IMR-90 (cell line): ENCODE data around the gene LIMS1. TPM values are rescaled to one million over a fixed set of nuclear protein-coding genes. Genes with fewer than 3 reads are reported as not detected.
A peak's percentile ranks its signal among the peaks of the same experiment; 100 is the strongest.

Experiments
- ATAC-seq: fragments of 200-7000 bp; cut with Tn5 transposase; 2 replicates; pipeline ENCODE4 v1.9.1; 2020; ENCODE audit warnings: low read depth, mild to moderate bottlenecking, moderate library complexity
- BruUV-seq: library from RNA; stranded (reverse); fragments of 400-500 nt; replicated peaks from 2 replicates; lab custom pipeline; 2021; lab: Mats Ljungman, UMichigan
- CTCF ChIA-PET: fragments of 300-600 bp; formaldehyde crosslinking; extraction: SDS; loops from one replicate; lab custom pipeline; 2021; ENCODE audit warnings: antibody characterized with exemption; lab: Yijun Ruan, JAX
- POLR2A ChIA-PET: fragments of 300-600 bp; sonication (Branson Sonifier 250); formaldehyde crosslinking; loops from one replicate; lab custom pipeline; 2022; ENCODE audit warnings: antibody characterized with exemption; ENCODE audit not compliant: unreplicated experiment; lab: Charles Lee
- DNase-seq: peaks from one replicate; pipeline ENCODE4 v3.0.0; 2013
- H2AFZ ChIP-seq: replicated peaks from 2 replicates; pipeline ENCODE3; 2013; ENCODE audit warnings: low read length, mild to moderate bottlenecking; ENCODE audit not compliant: poor library complexity
- H2AK5ac ChIP-seq: 2 replicates; pipeline ENCODE4 v1.6.1; 2013; ENCODE audit warnings: low read depth, low read length, inconsistent platforms
- H2AK9ac ChIP-seq: replicated peaks from 2 replicates; pipeline ENCODE3; 2013; ENCODE audit warnings: mild to moderate bottlenecking, low read depth, low read length, moderate library complexity; ENCODE audit not compliant: poor library complexity
- H2BK120ac ChIP-seq: 2 replicates; pipeline ENCODE4 v1.6.1; 2013; ENCODE audit warnings: low read depth, low read length, inconsistent platforms
- H2BK15ac ChIP-seq: 3 replicates; pipeline ENCODE4 v1.6.1; 2013; ENCODE audit warnings: low read depth, low read length, inconsistent platforms
- H2BK20ac ChIP-seq: 2 replicates; pipeline ENCODE4 v1.6.1; 2013; ENCODE audit warnings: low read depth, mild to moderate bottlenecking, inconsistent platforms, low read length, moderate library complexity
- H2BK5ac ChIP-seq: 2 replicates; pipeline ENCODE4 v1.6.1; 2013; ENCODE audit warnings: mild to moderate bottlenecking, low read depth, low read length, inconsistent platforms; ENCODE audit not compliant: poor library complexity, severe bottlenecking
- H3K14ac ChIP-seq: replicated peaks from 2 replicates; pipeline ENCODE4 v1.6.1; 2013; ENCODE audit warnings: low read depth, low read length, inconsistent platforms
- H3K18ac ChIP-seq: 2 replicates; pipeline ENCODE4 v1.6.1; 2013; ENCODE audit warnings: low read depth, low read length, control low read depth
- H3K23ac ChIP-seq: 2 replicates; pipeline ENCODE4 v1.6.1; 2013; ENCODE audit warnings: low read depth, low read length, inconsistent platforms
- H3K27ac ChIP-seq: 2 replicates; pipeline ENCODE4 v1.5.1; 2013; ENCODE audit warnings: mild to moderate bottlenecking, control low read depth, low read length; ENCODE audit not compliant: insufficient read depth
- H3K27me3 ChIP-seq: 2 replicates; pipeline ENCODE4 v1.6.1; 2013; ENCODE audit warnings: low read length; ENCODE audit not compliant: control insufficient read depth, insufficient read depth
- H3K36me3 ChIP-seq: 2 replicates; pipeline ENCODE4 v1.6.1; 2013; ENCODE audit warnings: low read length, mixed read lengths; ENCODE audit not compliant: control insufficient read depth, insufficient read depth
- H3K4ac ChIP-seq: 2 replicates; pipeline ENCODE4 v1.6.1; 2013; ENCODE audit warnings: low read depth, low read length, inconsistent platforms
- H3K4me1 ChIP-seq: 2 replicates; pipeline ENCODE4 v1.6.1; 2013; ENCODE audit warnings: low read length, mixed read lengths; ENCODE audit not compliant: control insufficient read depth, insufficient read depth
- H3K4me2 ChIP-seq: 2 replicates; pipeline ENCODE4 v1.6.1; 2013; ENCODE audit warnings: low read depth, mild to moderate bottlenecking, control low read depth, low read length, moderate library complexity
- H3K4me3 ChIP-seq: 2 replicates; pipeline ENCODE4 v1.5.1; 2013; ENCODE audit warnings: low read depth, mild to moderate bottlenecking, control low read depth, low read length, moderate library complexity; ENCODE audit not compliant: insufficient read depth
- H3K56ac ChIP-seq: 2 replicates; pipeline ENCODE4 v1.6.1; 2013; ENCODE audit warnings: low read length, inconsistent platforms; ENCODE audit not compliant: insufficient read depth; ENCODE audit errors: extremely low read depth
- H3K79me1 ChIP-seq, 2 experiments: 2 replicates each; pipeline ENCODE4 v1.6.1; 2013; ENCODE audit warnings: low read length in 2 of 2, inconsistent platforms in 1 of 2, low read depth in 1 of 2
- H3K9ac ChIP-seq: 2 replicates; pipeline ENCODE4 v1.6.1; 2013; ENCODE audit warnings: low read depth, low read length, control low read depth
- H3K9me1 ChIP-seq: 2 replicates; pipeline ENCODE4 v1.6.1; 2013; ENCODE audit warnings: low read length, inconsistent platforms; ENCODE audit not compliant: insufficient read depth
- H3K9me3 ChIP-seq: 2 replicates; pipeline ENCODE4 v1.6.1; 2013; ENCODE audit warnings: low read length; ENCODE audit not compliant: control insufficient read depth, insufficient read depth
- H4K20me1 ChIP-seq: 2 replicates; pipeline ENCODE4 v1.6.1; 2013; ENCODE audit warnings: low read length, inconsistent platforms; ENCODE audit not compliant: insufficient read depth
- H4K5ac ChIP-seq: 2 replicates; pipeline ENCODE4 v1.6.1; 2013; ENCODE audit warnings: mild to moderate bottlenecking, low read depth, low read length, control low read depth
- H4K8ac ChIP-seq, 2 experiments: 2 replicates each; pipeline ENCODE4 v1.6.1; 2013; ENCODE audit warnings: low read depth in 2 of 2, low read length in 2 of 2, control low read depth in 1 of 2, inconsistent platforms in 1 of 2
- H4K91ac ChIP-seq: 2 replicates; pipeline ENCODE4 v1.6.1; 2013; ENCODE audit warnings: low read depth, low read length, inconsistent platforms; ENCODE audit not compliant: insufficient read depth
- CTCF ChIP-seq: conservative IDR thresholded peaks from 2 replicates; pipeline ENCODE4 v1.5.1; 2012; ENCODE audit warnings: mild to moderate bottlenecking, low read depth, low read length, improper control_type of control experiment
- FOS ChIP-seq: fragments of 150-350 bp; IDR thresholded peaks from 2 replicates; pipeline ENCODE4 v1.6.1; 2016; ENCODE audit warnings: low read depth, low read length
- MAFK ChIP-seq: IDR thresholded peaks from 2 replicates; pipeline ENCODE4 v1.6.1; 2012; ENCODE audit warnings: low read depth, low read length, improper control_type of control experiment
- MAZ ChIP-seq: IDR thresholded peaks from 2 replicates; pipeline ENCODE4 v1.6.1; 2012; ENCODE audit warnings: low read depth, mild to moderate bottlenecking, low read length, improper control_type of control experiment, moderate library complexity, borderline replicate concordance
- MXI1 ChIP-seq: IDR thresholded peaks from 2 replicates; pipeline ENCODE4 v1.6.1; 2012; ENCODE audit warnings: low read depth, mild to moderate bottlenecking, low read length, moderate library complexity, borderline replicate concordance
- NFE2L2 ChIP-seq: fragments of 150-350 bp; IDR thresholded peaks from 2 replicates; pipeline ENCODE4 v1.6.1; 2016; ENCODE audit warnings: low read depth, mild to moderate bottlenecking, low read length
- POLR2A ChIP-seq: IDR thresholded peaks from 2 replicates; pipeline ENCODE4 v1.6.1; 2012; ENCODE audit warnings: mild to moderate bottlenecking, low read depth, low read length
- RFX5 ChIP-seq: IDR thresholded peaks from 2 replicates; pipeline ENCODE4 v1.8.0; 2012; ENCODE audit warnings: low read depth, mild to moderate bottlenecking, low read length, moderate library complexity
- SMC3 ChIP-seq: fragments of 150-350 bp; IDR thresholded peaks from 2 replicates; pipeline ENCODE4 v1.6.1; 2016; ENCODE audit warnings: low read depth, mild to moderate bottlenecking, antibody characterized with exemption, low read length, moderate library complexity
- USF2 ChIP-seq: fragments of 150-350 bp; IDR thresholded peaks from 2 replicates; pipeline ENCODE4 v1.6.1; 2017; ENCODE audit warnings: mild to moderate bottlenecking, antibody characterized with exemption, low read length, low read depth
- WGBS, 2 experiments: methylation state at CpG; one replicate each; pipeline versions ENCODE4 v1.1.5 to v1.1.7; 2013; ENCODE audit warnings: missing lambda C conversion rate in 2 of 2; ENCODE audit not compliant: insufficient read length in 1 of 2; ENCODE audit errors: extremely low coverage in 2 of 2; 5-methylcytosine and 5-hydroxymethylcytosine counted together
- dilution Hi-C: fragments of 300-500 bp; cut with HindIII; formaldehyde crosslinking; loops from one replicate; pipeline ENCODE4 v1.14.3; 2018; ENCODE audit warnings: low sequenced_read_pairs; ENCODE audit not compliant: unreplicated experiment
- in situ Hi-C: fragments of 300-500 bp; cut with MboI; formaldehyde crosslinking; loops from 3 replicates; pipeline ENCODE4 v1.14.3; 2019; ENCODE audit warnings: low sequenced_read_pairs, inconsistent platforms, mixed read lengths
- intact Hi-C: fragments of 100-400 bp; cut with micrococcal nuclease; formaldehyde crosslinking; loops from 2 replicates; pipeline ENCODE4 v1.10.0; 2022
- polyA plus RNA-seq, 3 experiments: library from polyadenylated mRNA; depleted of rRNA; stranded (reverse); fragments of >200 nt; gene quantifications; 2 replicates each; pipeline ENCODE4 v1.2.3, GENCODE V29; 2012; ENCODE audit warnings: low replicate concordance in 1 of 3
- total RNA-seq: library from RNA; depleted of rRNA; stranded (reverse); fragments of >200 nt; gene quantifications from 2 replicates; pipeline ENCODE4 v1.2.3, GENCODE V29; 2012

Gene LIMS1
- total and polyA plus RNA-seq, 2 of the 4 experiments (the other 2 are of a cell fraction) = 59.1 to 131 TPM

- Histone ChIP-seq H3K36me3 (no peaks in the 10 kb centered on the region), H3K18ac (peak overlapping the region; percentile 92), H4K5ac (peak overlapping the region; percentile 69; the same call in 1 of the 2 replicates), H3K9ac (no peak overlapping the region), H3K79me1 (peaks cover 15 to 64% of the 10 kb centered on the region in 2 experiments), H4K20me1 (peaks cover 18% of the 10 kb centered on the region), H2AK5ac (peak overlapping the region; percentile 98), H3K4ac (peak overlapping the region; percentile 97), H2BK120ac (peak overlapping the region; percentile 85), H3K56ac (peak overlapping the region; percentile 41; the same call in 1 of the 2 replicates), H3K27ac (no peak overlapping the region; the same call in 1 of the 2 replicates), H3K27me3 (no peaks in the 10 kb centered on the region), H3K4me2 (no peak overlapping the region; the same call in 1 of the 2 replicates), H3K9me1 (peaks cover 24% of the 10 kb centered on the region), H3K14ac (peak overlapping the region; percentile 93), H4K8ac (peak overlapping the region; percentile 24 to 77; a peak in 3 of 4 replicates), H3K4me1 (peaks cover 25% of the 10 kb centered on the region), H2BK20ac (peak overlapping the region; percentile 91), H3K4me3 (no peak overlapping the region), H3K9me3 (no peaks in the 10 kb centered on the region), H2AK9ac (peak overlapping the region; percentile 69), H2BK15ac (peak overlapping the region; percentile 75; the same call in 2 of the 3 replicates), H2BK5ac (peak overlapping the region; percentile 81), H2AFZ (no peak overlapping the region), H4K91ac (peak overlapping the region; percentile 88), H3K23ac (peak overlapping the region; percentile 96)
- ChIA-PET CTCF (no interaction called here), POLR2A (no interaction called here)
- TF ChIP-seq NFE2L2 (no peak), CTCF (no peak), POLR2A (no peak), SMC3 (no peak), RFX5 (no peak), MAZ (no peak), FOS (no peak), USF2 (no peak), MXI1 (no peak), MAFK (no peak)
- intact Hi-C loops (loop anchor here (5.0 kb wide), 1 partner anchor 643 kb away; no protein-coding TSS in a partner anchor), in situ Hi-C loops (loop anchor here (5.0 kb wide), 1 partner anchor 228 kb away; no protein-coding TSS in a partner anchor), dilution Hi-C loops (no loop called here)
- ATAC-seq (no peak), DNase-seq (no peak)
- 80% methylated on average over 1 of the region's 1 CpG; no CpG with 5 or more reads in 1 of the 2 experiments for WGBS, 2 experiments
- BruUV-seq = no TSS peak
These were observed 45.8 kb downstream of the LIMS1 start for GRCh38 chr2:108580050-108580449.
